IMR-90 (cell line): ENCODE measurements around the gene FCMR. TPM values are rescaled to one million over a fixed set of nuclear protein-coding genes. Genes with fewer than 3 reads are reported as not detected.

Experiments used
- ATAC-seq: fragments of 200-7000 bp; cut with Tn5 transposase; 2 replicates; pipeline ENCODE4 v1.9.1; 2020; ENCODE audit warnings: low read depth, mild to moderate bottlenecking, moderate library complexity
- BruUV-seq: library from RNA; stranded (reverse); fragments of 400-500 nt; replicated peaks from 2 replicates; lab custom pipeline; 2021; lab: Mats Ljungman, UMichigan
- CTCF ChIA-PET: fragments of 300-600 bp; formaldehyde crosslinking; extraction: SDS; loops from one replicate; lab custom pipeline; 2021; ENCODE audit warnings: antibody characterized with exemption; lab: Yijun Ruan, JAX
- POLR2A ChIA-PET: fragments of 300-600 bp; sonication (Branson Sonifier 250); formaldehyde crosslinking; loops from one replicate; lab custom pipeline; 2022; ENCODE audit warnings: antibody characterized with exemption; ENCODE audit not compliant: unreplicated experiment; lab: Charles Lee
- DNase-seq: peaks from one replicate; pipeline ENCODE4 v3.0.0; 2013
- H2AFZ ChIP-seq: replicated peaks from 2 replicates; pipeline ENCODE3; 2013; ENCODE audit warnings: low read length, mild to moderate bottlenecking; ENCODE audit not compliant: poor library complexity
- H2AK5ac ChIP-seq: 2 replicates; pipeline ENCODE4 v1.6.1; 2013; ENCODE audit warnings: low read depth, low read length, inconsistent platforms
- H2AK9ac ChIP-seq: replicated peaks from 2 replicates; pipeline ENCODE3; 2013; ENCODE audit warnings: mild to moderate bottlenecking, low read depth, low read length, moderate library complexity; ENCODE audit not compliant: poor library complexity
- H2BK120ac ChIP-seq: 2 replicates; pipeline ENCODE4 v1.6.1; 2013; ENCODE audit warnings: low read depth, low read length, inconsistent platforms
- H2BK15ac ChIP-seq: 3 replicates; pipeline ENCODE4 v1.6.1; 2013; ENCODE audit warnings: low read depth, low read length, inconsistent platforms
- H2BK20ac ChIP-seq: 2 replicates; pipeline ENCODE4 v1.6.1; 2013; ENCODE audit warnings: low read depth, mild to moderate bottlenecking, inconsistent platforms, low read length, moderate library complexity
- H2BK5ac ChIP-seq: 2 replicates; pipeline ENCODE4 v1.6.1; 2013; ENCODE audit warnings: mild to moderate bottlenecking, low read depth, low read length, inconsistent platforms; ENCODE audit not compliant: poor library complexity, severe bottlenecking
- H3K14ac ChIP-seq: replicated peaks from 2 replicates; pipeline ENCODE4 v1.6.1; 2013; ENCODE audit warnings: low read depth, low read length, inconsistent platforms
- H3K18ac ChIP-seq: 2 replicates; pipeline ENCODE4 v1.6.1; 2013; ENCODE audit warnings: low read depth, low read length, control low read depth
- H3K23ac ChIP-seq: 2 replicates; pipeline ENCODE4 v1.6.1; 2013; ENCODE audit warnings: low read depth, low read length, inconsistent platforms
- H3K27ac ChIP-seq: 2 replicates; pipeline ENCODE4 v1.5.1; 2013; ENCODE audit warnings: mild to moderate bottlenecking, control low read depth, low read length; ENCODE audit not compliant: insufficient read depth
- H3K27me3 ChIP-seq: 2 replicates; pipeline ENCODE4 v1.6.1; 2013; ENCODE audit warnings: low read length; ENCODE audit not compliant: control insufficient read depth, insufficient read depth
- H3K36me3 ChIP-seq: 2 replicates; pipeline ENCODE4 v1.6.1; 2013; ENCODE audit warnings: low read length, mixed read lengths; ENCODE audit not compliant: control insufficient read depth, insufficient read depth
- H3K4ac ChIP-seq: 2 replicates; pipeline ENCODE4 v1.6.1; 2013; ENCODE audit warnings: low read depth, low read length, inconsistent platforms
- H3K4me1 ChIP-seq: 2 replicates; pipeline ENCODE4 v1.6.1; 2013; ENCODE audit warnings: low read length, mixed read lengths; ENCODE audit not compliant: control insufficient read depth, insufficient read depth
- H3K4me2 ChIP-seq: 2 replicates; pipeline ENCODE4 v1.6.1; 2013; ENCODE audit warnings: low read depth, mild to moderate bottlenecking, control low read depth, low read length, moderate library complexity
- H3K4me3 ChIP-seq: 2 replicates; pipeline ENCODE4 v1.5.1; 2013; ENCODE audit warnings: low read depth, mild to moderate bottlenecking, control low read depth, low read length, moderate library complexity; ENCODE audit not compliant: insufficient read depth
- H3K56ac ChIP-seq: 2 replicates; pipeline ENCODE4 v1.6.1; 2013; ENCODE audit warnings: low read length, inconsistent platforms; ENCODE audit not compliant: insufficient read depth; ENCODE audit errors: extremely low read depth
- H3K79me1 ChIP-seq, 2 experiments: 2 replicates each; pipeline ENCODE4 v1.6.1; 2013; ENCODE audit warnings: low read length in 2 of 2, inconsistent platforms in 1 of 2, low read depth in 1 of 2
- H3K9ac ChIP-seq: 2 replicates; pipeline ENCODE4 v1.6.1; 2013; ENCODE audit warnings: low read depth, low read length, control low read depth
- H3K9me1 ChIP-seq: 2 replicates; pipeline ENCODE4 v1.6.1; 2013; ENCODE audit warnings: low read length, inconsistent platforms; ENCODE audit not compliant: insufficient read depth
- H3K9me3 ChIP-seq: 2 replicates; pipeline ENCODE4 v1.6.1; 2013; ENCODE audit warnings: low read length; ENCODE audit not compliant: control insufficient read depth, insufficient read depth
- H4K20me1 ChIP-seq: 2 replicates; pipeline ENCODE4 v1.6.1; 2013; ENCODE audit warnings: low read length, inconsistent platforms; ENCODE audit not compliant: insufficient read depth
- H4K5ac ChIP-seq: 2 replicates; pipeline ENCODE4 v1.6.1; 2013; ENCODE audit warnings: mild to moderate bottlenecking, low read depth, low read length, control low read depth
- H4K8ac ChIP-seq, 2 experiments: 2 replicates each; pipeline ENCODE4 v1.6.1; 2013; ENCODE audit warnings: low read depth in 2 of 2, low read length in 2 of 2, control low read depth in 1 of 2, inconsistent platforms in 1 of 2
- H4K91ac ChIP-seq: 2 replicates; pipeline ENCODE4 v1.6.1; 2013; ENCODE audit warnings: low read depth, low read length, inconsistent platforms; ENCODE audit not compliant: insufficient read depth
- CTCF ChIP-seq: conservative IDR thresholded peaks from 2 replicates; pipeline ENCODE4 v1.5.1; 2012; ENCODE audit warnings: mild to moderate bottlenecking, low read depth, low read length, improper control_type of control experiment
- NFE2L2 ChIP-seq: fragments of 150-350 bp; IDR thresholded peaks from 2 replicates; pipeline ENCODE4 v1.6.1; 2016; ENCODE audit warnings: low read depth, mild to moderate bottlenecking, low read length
- USF2 ChIP-seq: fragments of 150-350 bp; IDR thresholded peaks from 2 replicates; pipeline ENCODE4 v1.6.1; 2017; ENCODE audit warnings: mild to moderate bottlenecking, antibody characterized with exemption, low read length, low read depth
- WGBS, 2 experiments: methylation state at CpG; one replicate each; pipeline versions ENCODE4 v1.1.5 to v1.1.7; 2013; ENCODE audit warnings: missing lambda C conversion rate in 2 of 2; ENCODE audit not compliant: insufficient read length in 1 of 2; ENCODE audit errors: extremely low coverage in 2 of 2; 5-methylcytosine and 5-hydroxymethylcytosine counted together
- dilution Hi-C: fragments of 300-500 bp; cut with HindIII; formaldehyde crosslinking; loops from one replicate; pipeline ENCODE4 v1.14.3; 2018; ENCODE audit warnings: low sequenced_read_pairs; ENCODE audit not compliant: unreplicated experiment
- in situ Hi-C: fragments of 300-500 bp; cut with MboI; formaldehyde crosslinking; loops from 3 replicates; pipeline ENCODE4 v1.14.3; 2019; ENCODE audit warnings: low sequenced_read_pairs, inconsistent platforms, mixed read lengths
- intact Hi-C: fragments of 100-400 bp; cut with micrococcal nuclease; formaldehyde crosslinking; loops from 2 replicates; pipeline ENCODE4 v1.10.0; 2022
- polyA plus RNA-seq, 3 experiments: library from polyadenylated mRNA; depleted of rRNA; stranded (reverse); fragments of >200 nt; gene quantifications; 2 replicates each; pipeline ENCODE4 v1.2.3, GENCODE V29; 2012; ENCODE audit warnings: low replicate concordance in 1 of 3
- total RNA-seq: library from RNA; depleted of rRNA; stranded (reverse); fragments of >200 nt; gene quantifications from 2 replicates; pipeline ENCODE4 v1.2.3, GENCODE V29; 2012

FCMR gene
- total and polyA plus RNA-seq, 2 of the 4 experiments (the other 2 are of a cell fraction): 0.09 TPM; not detected in 1

- no CpG with 5 or more reads among the region's 4 CpGs for WGBS, 2 experiments
Measured at GRCh38 chr1:206949208-206949607, 27.5 kb upstream of the FCMR start.

More at GRCh38 chr1:206949208-206949607, 27.5 kb upstream of the FCMR start:
- intact Hi-C loops (no loop called here), dilution Hi-C loops (no loop called here), in situ Hi-C loops (no loop called here)
- CTCF ChIA-PET: no interaction called here
- Histone ChIP-seq H2AFZ (no peak overlapping the region), H3K9ac (no peak overlapping the region), H3K4me2 (no peak overlapping the region), H3K36me3 (no peaks in the 10 kb centered on the region), H2AK5ac (no peak overlapping the region), H2BK15ac (no peak overlapping the region), H2BK20ac (no peak overlapping the region), H3K4me1 (no peaks in the 10 kb centered on the region), H2BK5ac (no peak overlapping the region), H3K23ac (no peak overlapping the region), H3K79me1 (no peaks in the 10 kb centered on the region), H3K9me1 (no peaks in the 10 kb centered on the region), H4K5ac (no peak overlapping the region), H3K27ac (no peak overlapping the region), H4K91ac (no peak overlapping the region), H3K14ac (no peak overlapping the region), H3K4ac (no peak overlapping the region), H3K9me3 (peaks cover 3% of the 10 kb centered on the region), H3K18ac (no peak overlapping the region), H4K20me1 (no peaks in the 10 kb centered on the region), H2BK120ac (no peak overlapping the region), H4K8ac (no peak overlapping the region), H3K27me3 (peaks cover 45% of the 10 kb centered on the region), H3K4me3 (no peak overlapping the region), H2AK9ac (no peak overlapping the region), H3K56ac (no peak overlapping the region)
- TF ChIP-seq NFE2L2 (no peak), CTCF (no peak), USF2 (no peak)
- ATAC-seq: no peak
- POLR2A ChIA-PET: no interaction called here
- no TSS peak for BruUV-seq
- DNase-seq: no peak
